GM18907 (cell line): ENCODE results near the gene NEO1.
"Not testable (repeated sequence)": the region's sequence is repeated elsewhere in the genome, so short reads cannot be mapped to it uniquely, and the experiment has no call there.

ENCODE experiments used
- ATAC-seq: cut with Tn5 transposase; IDR thresholded peaks from one replicate; pipeline ENCODE4 v1.9.1; 2021; ENCODE audit warnings: mild to moderate bottlenecking, moderate library complexity; ENCODE audit not compliant: unreplicated experiment

Gene NEO1

DNA sequence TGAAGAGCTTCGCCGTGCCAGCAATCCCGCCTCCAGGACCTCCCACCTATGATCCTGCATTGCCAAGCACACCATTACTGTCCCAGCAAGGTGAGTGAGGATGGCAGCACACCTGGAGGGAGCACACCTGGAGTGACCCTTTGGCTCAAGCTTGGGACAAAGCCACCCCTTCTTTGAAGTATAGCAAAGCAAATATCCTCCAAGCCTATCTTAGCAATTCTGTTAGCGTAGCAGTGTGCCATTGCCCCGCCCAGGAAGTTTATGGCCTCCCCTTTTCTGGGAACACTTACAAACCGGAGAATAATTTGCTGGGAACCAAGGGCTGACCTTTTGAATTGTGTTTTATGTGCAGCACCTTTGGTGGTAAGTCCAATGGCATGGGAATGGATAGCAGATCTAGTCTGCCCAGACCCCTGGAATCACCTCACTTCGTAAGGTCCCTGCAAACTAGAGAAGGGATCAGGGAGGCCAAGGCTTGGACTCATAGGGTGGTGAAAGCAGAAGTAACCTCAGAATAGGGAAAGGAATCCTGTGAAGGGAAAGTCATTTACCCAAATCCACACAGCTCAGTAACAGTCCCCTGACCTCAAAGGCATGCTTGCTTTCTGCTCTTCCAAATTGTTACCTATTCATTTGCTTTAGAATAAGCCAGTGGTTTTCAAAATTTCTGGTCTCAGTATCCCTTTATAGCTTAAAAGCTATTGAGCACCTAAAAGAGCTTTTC, 246.4 kb downstream of the NEO1 start:
- ATAC-seq = no peak

DNA sequence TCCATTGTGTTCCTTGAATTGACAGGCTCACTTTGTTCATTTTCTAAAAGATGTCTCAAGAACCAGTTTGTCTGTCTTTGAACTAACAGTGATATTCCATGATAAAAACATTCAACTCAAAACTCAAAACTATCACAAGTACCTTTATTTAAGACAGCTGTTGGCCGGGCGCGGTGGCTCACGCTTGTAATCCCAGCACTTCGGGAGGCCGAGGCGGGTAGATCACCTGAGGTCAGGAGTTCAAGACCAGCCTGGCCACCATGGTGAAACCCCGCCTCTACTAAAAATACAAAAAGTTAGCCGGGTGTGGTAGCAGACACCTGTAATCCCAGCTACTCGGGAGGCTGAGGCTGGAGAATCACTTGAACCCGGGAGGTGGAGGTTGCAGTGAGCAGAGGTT, 248.0 kb downstream of the NEO1 start:
- ATAC-seq = not testable (repeated sequence)

DNA sequence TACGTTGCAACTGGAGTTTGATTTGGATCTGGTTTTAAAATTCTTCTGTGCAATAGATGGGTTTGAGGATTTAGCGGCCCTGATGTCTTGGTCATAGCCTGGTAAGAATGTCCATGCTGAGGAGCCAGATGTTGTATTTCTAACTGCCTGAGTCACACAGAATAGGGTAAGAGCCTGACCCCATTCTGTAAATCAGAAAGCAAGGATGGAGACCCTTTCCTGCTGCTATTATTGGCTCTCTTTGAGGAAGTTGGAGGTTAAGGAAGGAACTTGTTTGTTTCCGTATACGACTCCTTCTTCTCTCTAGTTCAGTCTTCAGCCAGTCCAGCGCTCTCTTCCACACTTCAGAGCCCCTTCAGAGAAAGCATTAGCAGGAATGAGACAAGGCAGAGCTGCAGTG, 251.4 kb downstream of the NEO1 start:
- no peak for ATAC-seq

DNA sequence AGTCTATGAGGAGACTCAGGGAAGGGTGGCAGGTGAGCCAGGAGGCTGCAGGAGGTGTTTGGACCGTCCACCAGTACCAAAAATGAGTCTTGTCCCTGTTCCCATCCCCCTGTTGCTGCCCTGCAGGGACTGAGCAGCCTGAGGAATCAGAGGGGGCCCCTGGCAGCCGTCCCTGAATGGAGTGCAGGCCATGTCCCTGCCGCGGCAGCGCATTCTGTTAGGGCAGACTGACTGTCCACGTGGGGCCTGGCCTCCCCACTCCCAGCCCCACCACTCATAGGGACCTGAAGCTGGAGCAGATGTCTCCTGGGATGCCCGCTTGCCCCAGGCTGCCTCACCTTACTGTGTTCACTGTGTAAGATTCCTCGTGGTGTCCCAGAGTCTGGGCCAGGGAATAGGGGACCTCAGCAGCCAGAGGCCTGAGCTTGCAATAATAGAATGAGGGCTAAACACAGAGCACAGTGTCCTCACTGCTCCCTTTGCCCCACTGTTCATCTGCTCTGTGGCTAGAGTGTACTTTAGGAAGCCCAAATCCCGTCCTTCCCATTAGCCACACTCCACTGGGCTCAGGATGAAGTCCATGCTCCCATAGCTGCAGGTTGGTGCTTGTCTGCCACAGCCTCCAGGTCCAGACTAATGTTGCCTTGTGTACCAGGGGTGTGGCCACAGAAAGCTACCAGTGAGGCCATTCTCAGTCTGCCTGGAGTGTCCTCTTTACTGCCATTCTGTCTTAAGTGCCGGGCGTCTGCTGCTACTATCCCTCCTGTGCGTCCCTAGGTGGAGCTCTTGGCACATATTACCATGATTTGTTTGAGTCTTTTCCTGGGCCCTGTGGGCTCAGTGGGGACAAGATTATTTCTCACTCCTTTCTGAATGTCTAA, 253.3 kb downstream of the NEO1 start:
- no peak for ATAC-seq

DNA sequence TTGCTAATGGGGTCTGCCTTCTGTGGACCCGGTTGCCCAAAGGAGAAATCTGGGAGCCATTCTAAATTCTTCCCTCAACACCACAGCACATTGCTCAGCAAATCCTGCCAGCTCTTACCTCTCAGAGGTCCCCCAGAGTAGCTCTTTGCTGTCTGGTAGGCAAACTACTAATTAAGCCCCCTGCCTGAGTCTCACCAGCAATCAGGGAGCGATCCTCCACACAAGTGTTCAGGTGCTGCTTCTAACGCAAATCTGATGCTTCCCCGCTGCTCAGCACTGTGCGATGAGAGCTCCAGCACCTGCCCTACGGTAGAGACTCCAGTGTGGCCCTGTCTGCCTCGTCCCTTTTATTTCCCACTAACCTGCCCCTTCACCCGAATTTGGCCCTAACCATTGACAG, 256.0 kb downstream of the NEO1 start:
- no peak for ATAC-seq

DNA sequence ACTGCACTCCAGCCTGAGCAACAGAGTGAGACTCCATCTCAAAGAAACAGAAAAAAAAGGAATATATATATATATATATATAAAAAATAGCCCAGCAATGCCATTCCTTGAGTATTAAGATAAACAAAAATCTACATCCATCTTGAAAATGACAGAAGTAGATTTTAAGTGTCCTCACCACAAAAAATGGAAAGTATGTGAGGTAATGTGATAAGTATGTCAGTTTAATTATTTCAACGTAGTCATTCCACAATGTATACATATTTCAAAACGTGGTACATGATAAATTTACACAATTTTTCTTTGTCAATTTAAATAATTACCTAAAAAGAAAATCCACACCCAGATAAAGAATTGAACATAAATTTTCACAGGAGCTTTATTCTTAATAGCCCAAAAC, 261.6 kb downstream of the NEO1 start:
- no peak for ATAC-seq

DNA sequence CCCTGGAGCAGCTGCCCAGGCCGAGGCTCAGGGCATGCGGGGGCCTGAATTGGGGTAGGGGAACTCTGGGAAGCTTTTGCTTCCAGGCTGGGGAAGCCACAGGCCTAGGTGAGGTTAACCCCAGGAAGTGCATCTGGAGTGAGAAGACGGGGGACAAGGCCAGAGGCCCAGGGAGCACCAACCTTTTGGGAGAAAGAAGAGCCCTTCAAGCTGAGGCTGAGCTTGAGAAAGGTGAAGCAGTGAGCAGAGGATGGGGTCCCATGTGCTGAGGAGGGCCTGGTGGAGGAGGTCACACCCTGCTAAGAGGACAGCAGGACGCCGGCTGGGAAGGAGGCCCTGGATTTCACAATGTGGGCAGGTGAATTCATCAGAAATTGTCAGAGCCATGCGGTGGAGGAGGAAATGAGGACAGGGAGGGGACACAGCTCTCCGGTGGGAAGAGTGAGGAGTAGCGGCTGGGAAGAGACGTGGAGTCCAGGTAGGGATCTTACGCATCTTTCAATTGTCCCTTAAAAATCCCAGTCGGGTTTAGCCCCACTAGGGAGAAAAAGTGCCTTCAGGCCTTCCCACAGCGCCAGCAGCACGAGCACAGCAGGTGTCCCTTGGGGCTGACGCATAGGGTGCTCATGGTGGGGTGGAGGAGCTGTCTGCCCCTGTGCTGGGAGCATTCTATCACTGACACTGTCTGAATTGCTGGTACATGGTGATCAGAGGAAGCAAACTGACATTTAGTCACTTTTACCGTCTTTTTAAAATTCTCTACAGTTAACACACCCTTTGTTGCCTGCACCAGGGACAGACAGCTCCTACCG, 265.6 kb downstream of the NEO1 start:
- ATAC-seq = no peak

DNA sequence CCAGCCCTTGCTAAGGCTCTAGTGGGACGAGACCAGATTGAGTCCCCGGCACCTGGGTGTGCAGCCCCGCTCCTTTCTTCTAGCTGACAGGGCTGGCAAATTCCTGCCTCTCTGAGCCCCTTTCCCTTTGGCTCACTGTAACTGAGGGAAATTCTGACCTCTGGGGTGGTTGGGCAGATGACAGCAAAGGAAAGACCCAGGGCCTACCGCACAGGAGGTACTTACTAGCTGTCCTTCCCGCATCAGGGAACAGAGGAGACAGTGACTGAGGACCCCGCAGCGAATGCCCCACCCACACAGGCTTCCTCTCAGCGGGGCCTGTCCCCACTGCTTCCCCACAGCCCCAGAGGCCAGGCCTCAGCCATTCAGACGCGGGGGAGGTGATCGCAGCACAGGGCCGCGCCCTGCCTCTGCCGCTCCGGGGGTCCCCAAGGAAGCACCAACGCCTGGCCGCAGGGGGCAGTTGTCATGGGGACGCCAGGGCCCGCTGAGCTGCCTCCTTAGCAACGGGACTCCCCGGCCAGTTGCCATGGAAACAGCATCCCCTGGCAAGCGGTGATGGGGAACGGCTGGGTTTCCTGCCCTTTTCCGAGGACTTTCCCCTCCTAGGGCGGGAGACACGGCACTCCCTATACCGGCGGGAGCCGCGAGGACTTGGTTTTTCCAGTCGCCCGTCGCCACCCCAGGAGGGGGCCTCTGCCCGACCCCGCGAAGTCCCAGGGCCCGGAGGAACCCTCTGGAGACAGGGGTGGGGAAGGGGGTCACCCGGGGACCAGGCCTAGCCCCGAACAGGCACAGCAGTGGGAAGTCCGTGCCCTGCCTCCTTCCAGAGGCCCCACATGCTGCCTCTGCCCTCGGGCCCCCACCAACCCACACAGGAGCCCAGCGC, 266.4 kb downstream of the NEO1 start:
- no peak for ATAC-seq

DNA sequence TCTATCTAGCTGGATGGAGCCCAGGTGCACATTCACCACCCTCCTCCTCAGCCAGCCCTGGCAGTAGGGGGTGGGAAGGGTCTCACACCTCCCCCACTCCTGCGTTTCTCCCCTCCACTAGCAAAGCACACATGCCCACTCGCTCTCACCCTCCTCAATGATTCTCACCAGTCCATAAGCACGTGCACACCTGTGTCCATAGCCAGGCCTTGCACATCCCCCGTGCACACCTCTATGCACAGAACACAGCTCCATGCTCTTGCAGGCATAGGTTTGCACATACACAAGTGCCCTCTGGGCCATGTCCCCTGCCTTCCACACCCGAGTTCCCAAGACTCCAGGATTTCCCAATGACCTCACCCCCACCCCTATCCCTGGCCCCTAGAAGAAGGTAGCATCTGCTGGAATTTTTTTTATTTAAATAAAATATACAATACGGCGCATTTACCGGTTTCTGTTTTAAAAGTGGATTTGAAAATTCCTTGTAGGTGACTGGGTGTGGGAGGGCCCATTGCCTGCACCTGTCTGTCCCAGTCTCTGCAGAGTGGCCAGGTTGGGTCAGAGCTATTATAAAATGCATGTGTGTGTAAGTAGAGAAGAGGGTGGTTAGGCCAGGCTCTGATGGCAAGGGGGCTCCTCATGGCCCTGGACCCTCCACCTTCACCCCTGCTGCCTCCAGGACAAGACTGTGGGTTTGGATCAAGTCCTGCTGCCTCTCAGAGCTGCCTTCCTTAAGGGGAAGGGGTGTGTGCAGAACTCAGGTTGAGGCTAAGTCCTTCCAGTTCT, 267.4 kb downstream of the NEO1 start:
- no peak for ATAC-seq

DNA sequence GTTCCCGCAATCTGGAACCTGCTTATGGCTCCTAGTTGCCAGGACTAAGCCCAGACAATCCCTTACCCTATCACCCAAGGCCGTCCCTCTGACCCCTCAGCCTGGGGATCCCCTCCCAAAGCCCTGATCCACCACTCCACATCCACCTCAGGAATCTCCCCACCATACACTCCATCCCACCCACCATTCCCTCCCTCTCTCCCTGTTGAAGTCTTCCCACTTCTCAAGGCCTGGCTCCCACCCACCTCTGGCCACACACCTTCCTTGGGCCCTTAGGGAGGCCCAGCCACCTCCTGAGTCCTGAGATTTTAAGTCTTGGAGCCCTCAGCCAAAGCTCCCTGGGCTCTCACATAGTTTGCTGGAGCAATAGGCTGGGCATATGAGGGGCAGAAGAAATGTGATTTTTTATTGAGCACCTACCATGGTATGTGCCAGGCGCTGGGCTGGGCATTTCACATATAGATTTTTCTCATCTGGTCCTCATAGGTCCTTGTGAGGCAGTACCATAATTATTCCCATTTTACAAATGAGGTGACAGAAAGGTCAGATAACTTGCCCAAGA, 268.4 kb downstream of the NEO1 start:
- ATAC-seq = no peak

DNA sequence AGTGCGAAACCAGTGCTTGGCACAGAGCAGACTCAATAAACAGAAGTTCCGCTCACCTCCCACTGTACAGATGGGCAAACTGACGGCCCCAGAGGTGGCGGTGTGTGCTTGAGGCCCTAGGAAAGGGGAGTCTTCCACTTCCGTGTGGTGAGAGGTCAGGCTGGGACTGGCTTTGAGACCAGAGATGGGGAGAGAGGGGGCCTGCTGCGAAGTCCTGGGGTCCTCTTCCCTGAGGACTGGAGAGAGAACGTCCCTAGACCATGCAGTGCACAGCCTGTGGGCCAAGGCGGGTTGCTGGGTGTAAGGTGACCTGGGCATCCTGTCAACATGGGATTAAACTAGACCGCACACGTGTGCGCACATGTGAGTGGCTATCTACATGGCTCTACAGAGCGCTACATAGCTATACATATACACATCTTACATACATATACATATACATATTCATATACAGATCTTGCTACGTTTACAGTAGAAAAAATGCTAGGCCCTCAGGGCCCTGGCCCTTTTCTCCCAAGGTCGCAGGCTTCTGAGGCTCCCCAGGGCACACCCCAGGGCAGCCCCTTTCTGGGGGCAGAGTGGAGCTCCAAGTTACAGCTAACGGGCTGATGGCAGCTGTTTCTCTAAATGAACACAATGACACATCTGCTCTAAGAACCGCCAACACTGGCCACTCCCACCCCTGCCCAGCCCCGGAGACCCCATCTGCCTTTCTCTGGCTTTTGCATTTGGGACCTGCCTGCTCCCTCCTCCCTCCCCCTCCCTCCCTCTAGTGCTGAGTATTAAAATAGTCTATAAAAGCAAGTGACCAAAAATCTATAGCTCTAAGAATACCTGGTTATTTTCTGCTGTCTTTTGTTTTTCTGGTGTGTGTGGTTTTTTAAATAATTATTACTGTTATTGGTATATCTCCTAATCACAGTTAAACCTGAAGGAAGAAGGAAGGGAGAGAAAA, 269.5 kb downstream of the NEO1 start:
- ATAC-seq = no peak

DNA sequence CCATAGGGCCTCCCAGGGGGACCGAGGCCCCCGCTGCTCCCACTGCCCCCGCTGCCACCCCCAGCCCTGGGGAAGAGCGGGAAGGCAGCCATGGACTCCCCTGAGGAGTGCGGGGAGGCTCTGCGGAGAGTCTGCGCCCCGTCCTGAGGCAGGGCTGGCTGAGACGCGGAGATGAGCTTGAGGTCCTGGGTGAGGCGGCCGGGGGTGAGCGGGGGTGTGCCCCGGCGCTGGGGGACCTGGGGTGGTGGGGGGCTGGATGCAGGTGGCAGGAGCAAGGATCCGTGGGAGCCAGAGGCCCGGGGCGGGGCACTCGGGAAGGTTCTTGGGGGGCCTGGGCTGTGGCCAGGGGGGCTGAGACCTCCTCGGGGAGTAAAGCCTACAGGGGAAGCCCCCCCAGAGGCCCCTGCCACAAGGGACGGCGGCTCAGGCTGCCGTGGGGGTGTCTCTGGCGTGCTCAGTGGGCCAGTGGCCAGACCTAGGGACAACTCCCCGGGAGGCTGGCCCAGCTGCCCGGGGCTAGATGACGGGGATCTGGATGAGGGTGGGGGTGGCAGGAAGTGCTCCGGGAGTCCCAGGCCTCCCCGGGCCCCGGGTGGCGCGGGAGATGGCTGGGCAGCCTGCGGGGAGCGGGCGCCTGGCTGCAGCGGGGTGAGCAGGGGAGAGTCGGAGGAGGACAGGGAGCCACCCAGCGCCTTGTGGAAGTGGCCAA, 270.6 kb downstream of the NEO1 start:
- no peak for ATAC-seq

DNA sequence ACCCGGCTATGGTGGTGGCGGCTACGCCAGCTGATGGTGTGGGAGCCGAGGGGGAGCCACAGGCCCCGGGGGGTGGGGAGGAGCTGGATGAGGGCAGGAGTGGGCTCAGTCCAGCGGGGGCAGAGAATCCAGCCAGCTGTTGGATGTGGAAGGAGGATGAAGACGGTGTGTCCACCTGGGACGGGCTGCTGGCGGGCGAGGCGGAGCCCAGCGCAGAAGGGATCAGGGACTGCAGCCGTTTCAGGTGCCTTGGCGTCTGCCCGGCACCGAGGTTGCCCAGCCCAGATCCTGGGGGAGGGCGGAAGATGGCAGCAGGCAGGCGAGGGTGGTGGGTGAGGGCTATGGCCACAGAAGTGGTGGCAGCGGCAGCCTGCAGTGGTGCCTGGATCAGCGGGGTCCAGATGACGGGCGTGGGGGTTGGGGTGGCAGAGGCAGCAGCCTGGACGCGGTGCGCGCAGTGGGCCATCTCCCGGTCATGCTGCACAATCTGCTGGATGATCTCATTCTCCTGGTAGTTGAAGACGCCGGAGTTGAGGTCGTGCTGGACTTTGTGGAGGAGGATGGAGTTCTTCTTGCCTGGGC, 271.2 kb downstream of the NEO1 start:
- ATAC-seq = no peak

DNA sequence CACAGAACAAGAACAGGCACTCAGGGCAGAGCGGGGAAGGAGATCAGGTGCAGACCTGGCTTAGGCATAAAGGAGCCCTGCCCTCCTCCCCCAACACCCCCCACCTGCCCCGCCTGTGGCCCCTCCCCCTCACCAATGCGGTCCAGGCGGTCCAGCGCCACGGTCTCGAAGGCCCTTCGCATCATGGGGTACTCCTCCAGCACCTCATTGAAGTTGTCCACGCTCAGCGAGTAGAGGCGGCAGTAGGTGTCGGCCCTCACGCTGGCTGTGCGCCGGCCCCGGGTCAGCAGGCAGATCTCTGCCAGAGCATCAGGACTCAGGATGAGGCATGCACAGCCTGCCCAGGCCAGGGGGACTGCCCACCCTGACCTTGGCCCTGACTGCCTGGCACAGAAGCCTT, 271.7 kb downstream of the NEO1 start:
- ATAC-seq = no peak

DNA sequence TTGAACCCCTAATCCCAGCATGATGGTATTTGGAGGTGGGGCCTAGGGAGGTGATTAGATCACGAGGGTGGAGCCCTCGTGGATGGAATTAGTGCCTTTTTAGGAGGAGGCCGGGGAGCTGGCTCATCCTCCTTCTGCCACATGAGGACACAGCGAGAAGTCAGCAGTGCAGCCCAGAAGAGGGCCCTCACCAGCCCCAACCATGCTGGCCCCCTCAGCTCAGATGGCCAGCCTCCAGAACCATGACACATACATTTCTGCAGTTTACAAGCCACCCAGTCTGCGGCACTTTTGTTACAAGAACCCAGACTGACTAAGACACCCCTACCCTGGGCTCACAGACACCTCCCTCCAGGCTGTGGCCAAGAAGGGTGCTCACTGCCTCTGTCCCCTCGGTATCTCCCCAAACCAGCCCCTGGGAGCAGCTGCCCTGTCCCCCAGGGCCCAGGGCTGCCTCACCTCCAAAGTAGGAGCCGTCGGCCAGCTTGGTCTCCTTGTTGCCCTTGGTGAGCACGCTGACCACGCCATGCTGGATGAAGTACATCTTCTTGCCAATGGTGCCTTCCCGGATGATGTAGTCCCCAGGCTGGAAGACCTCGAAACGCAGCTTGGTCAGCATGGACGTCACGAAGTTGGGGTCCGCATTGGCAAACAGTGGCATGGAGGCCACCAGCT, 272.4 kb downstream of the NEO1 start:
- no peak for ATAC-seq

DNA sequence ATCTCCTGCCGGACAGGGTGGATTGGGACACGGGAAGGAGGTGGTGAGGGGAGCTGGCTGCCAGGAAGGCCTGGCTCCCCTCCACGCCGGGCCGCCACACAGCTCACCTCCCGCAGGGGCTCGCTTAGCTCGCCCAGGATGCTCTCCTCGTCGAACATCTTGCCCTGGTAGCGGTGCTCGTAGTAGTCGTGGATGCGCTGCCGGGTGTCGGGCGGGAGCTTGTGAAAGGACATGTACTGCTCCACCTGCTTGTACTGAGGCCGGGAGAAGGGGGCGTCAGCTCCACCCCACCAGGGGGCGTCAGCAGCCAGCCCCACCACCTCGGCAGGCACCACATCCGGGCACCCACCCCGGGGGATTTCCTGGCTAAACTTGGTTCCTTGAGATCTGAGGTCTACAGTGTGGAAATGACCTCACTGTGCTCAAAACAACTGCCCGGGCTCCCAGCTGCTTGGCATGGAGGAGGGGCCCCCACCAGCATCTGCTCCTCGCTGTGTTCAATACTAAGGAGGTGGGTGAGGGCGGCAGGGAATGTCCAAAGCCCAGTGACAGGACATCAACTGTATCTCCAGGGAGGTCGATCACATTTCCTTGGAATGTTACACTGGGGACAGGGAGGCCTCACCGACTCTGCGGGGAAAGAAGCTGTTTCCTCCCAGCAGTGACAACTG, 273.1 kb downstream of the NEO1 start:
- ATAC-seq = no peak
